GM18868 (cell line): ENCODE data around the gene ULK1.
"Not testable (repeated sequence)": the region's sequence is repeated elsewhere in the genome, so short reads cannot be mapped to it uniquely, and the experiment has no call there.

Experiments used
- ATAC-seq: cut with Tn5 transposase; IDR thresholded peaks from one replicate; pipeline ENCODE4 v1.9.1; 2021; ENCODE audit warnings: mild to moderate bottlenecking, moderate library complexity; ENCODE audit not compliant: unreplicated experiment

ULK1 gene

DNA sequence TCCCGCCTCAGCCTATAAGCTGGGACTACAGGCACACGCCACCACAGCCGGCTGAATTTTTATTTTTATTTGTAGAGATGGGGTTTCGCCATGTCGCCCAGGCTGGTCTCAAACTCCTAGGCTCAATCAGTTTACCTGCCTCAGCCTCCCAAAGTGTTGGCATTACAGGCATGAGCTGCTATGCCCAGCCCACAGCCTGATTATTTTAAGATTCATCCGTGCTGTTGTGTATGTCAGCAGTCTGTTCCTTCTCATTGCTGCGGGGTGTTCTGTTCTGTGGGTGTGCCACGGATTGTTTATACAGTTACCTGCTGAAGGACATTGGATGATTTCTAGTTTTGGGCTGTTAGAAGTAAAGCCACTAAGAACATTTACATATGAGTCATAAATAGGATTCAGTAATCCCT lies 45.7 kb downstream of the ULK1 start:
- no peak for ATAC-seq

DNA sequence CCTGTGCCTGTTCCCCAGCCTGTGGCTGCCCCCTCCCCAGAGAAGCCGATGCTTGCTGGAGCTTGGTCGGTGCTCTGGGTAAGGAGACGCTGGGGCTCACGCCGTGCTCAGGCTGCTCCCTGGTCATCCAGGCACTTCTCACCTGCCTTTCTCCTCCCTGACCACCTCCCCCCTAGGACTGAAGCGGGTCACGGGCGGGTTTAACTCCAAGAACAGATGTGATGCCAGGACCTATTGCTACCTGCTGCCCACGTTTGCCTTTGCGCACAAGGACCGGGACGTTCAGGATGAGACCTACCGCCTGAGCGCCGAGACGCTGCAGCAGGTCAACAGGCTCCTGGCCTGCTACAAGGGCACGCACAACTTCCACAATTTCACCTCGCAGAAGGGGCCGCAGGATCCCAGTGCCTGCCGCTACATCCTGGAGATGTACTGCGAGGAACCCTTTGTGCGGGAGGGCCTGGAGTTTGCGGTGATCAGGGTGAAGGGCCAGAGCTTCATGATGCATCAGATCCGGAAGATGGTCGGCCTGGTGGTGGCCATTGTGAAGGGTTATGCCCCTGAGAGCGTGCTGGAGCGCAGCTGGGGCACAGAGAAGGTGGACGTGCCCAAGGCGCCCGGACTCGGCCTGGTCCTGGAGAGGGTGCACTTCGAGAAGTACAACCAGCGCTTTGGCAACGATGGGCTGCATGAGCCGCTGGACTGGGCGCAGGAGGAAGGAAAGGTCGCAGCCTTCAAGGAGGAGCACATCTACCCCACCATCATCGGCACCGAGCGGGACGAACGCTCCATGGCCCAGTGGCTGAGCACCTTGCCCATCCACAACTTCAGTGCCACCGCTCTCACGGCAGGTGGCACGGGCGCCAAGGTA lies 46.9 kb downstream of the ULK1 start:
- no peak for ATAC-seq

DNA sequence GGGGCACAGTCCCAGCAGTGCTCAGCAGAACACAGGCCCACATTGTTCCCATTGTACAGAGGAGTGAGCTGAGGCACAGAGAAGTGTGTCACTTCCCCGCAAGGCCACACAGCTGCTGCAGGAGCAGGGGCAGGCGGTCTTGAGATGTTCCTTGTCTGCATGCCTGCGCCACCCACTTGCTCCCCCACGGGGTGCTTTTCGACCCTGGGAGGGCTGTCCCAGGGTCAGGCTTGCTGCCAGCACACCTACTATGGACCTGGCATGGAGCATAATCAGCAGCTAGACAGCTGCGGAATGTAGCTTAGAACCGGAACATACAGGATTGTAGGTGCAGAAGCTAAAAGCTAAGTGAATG lies 47.5 kb downstream of the ULK1 start:
- no peak for ATAC-seq

DNA sequence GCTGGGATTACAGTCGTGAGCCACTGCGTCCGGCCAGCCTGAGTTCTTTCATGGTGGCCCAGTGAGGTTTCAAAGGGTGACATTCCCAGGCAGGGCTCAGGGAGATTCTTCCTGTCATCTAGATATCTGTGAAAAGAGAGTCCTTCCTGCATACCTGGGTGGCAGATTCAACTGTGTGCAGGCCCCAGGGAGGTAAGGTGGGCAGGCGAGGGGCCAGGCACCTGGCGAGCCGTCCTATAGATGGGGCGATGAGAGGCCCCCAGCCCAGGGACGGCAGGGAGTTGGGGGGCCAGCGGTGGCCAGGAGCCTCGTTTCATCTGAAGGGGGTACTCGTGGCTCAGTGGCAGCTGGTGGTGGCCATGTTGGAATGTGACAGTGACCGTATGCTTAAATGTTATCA lies 48.2 kb downstream of the ULK1 start:
- ATAC-seq: no peak

DNA sequence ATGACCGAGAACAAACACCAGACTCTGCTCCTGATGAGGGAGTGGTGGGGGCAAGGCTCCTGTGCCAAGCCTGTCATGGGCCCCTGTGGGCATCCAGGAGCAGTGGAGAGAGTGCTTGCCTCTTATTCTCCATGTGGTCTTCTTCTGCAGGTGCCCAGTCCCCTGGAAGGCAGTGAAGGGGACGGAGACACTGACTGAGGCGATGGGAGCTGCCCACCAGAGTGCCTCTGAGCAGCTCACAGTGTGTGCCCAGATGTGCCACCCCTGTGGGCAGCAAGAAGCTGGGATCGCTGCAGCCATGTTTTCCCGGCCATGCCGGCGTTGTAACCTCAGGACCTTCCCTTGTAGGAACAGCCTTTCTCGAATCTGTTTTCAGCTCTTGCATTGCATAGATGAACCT lies 49.0 kb downstream of the ULK1 start:
- ATAC-seq: no peak

DNA sequence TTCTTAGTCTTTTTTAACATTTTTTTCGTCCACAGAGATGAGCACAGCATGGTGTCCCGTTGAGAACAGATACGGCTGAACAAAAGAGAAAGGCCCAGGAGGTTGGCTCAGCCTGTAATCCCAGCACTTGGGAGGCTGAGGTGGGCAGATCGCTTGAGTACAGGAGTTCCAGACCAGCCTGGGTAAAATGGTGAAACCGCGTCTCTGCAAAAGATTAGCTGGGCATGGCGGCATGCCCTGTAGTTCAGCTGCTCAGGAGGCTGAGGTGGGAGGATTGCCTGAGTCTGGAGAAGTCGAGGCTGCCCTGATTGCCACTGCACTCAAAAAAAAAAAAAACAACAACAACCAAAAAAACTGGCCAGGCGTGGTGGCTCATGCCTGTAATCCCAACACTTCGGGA lies 49.5 kb downstream of the ULK1 start:
- ATAC-seq: no peak

DNA sequence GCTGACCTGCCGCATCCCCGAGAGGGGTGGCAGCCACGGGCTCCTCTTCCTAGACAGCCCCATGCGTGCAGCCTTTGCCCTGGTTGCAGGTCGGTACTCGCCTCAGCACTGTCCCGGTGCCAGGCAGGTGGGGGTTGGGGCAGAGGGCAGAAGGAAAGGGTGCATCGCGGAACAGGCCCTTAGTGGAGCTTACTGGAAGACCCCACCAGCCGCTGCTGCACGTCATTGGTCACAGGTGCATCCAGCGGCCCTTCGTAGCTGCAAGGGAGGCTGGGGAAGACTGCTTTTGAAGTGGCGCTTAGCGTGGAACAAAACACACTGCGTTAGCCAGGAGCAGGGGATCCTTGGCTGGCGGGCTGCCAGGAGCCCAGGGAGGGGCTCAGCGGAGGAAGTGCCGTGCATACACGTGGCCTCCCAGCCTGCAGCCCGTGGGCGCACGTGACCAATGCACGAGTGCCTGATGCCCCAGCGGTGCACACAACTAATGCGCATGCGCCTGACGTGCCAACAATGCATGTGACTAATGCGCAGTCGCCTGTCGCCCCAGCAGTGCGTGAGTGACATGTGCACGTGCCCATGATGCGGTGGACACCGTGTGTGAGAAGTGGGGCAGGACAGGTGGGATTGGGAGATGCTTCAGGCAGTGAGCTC lies 50.3 kb downstream of the ULK1 start:
- no peak for ATAC-seq

DNA sequence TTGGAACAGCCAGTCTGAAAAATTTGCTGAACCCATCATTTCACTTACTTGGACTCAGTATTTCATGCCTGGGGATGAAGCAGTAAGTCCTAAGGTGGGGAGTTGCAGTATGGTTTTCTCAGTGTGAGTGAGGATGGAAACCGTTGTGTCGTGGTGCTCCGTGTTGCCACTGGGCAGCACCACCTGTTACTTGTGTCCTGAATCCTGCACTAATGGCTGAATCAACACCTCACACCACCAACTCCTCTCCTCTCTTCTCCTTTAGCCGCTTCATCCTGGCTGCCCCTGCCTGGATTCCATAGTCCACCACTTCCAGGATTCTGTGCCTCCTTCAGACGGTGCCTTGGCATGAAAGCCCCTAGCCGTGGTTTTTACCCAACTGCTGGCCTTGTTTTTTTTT lies 52.3 kb downstream of the ULK1 start:
- no peak for ATAC-seq

GRCh38 chr12:131947482-131948027 lies 53.1 kb downstream of the ULK1 start:
- no peak for ATAC-seq

- ATAC-seq: no peak
Observed at GRCh38 chr12:131948166-131948712, 53.8 kb downstream of the ULK1 start.

DNA sequence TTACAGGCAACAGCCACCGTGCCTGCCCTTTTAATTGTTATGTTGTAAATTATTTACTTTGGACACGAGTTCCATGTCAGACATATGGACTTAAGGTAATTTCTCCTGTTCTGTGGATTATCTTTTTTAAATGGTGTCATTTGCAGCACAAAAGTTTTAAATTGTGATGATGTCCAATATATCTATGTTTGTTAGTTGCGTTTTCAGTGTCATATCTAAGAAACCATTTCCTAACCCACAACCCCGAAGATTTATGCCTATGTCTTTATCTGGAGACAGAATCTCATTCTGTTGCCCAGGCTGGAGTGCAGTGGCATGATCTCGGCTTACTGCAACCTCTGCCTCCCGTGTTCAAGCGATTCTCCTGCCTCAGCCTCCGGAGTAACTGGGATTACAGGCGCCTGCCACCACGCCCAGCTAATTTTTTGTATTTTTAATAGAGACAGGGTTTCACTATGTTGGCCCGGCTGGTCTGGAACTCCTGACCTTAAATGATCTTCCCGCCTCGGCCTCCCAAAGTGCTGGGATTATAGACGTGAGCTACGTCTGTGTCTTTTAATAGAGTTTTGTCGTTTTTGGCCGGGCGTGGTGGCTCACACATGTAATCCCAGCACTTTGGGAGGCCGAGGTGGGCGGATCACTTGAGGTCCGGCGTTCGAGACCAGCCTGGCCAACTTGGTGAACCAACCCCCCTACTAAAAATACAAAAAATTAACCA lies 54.5 kb downstream of the ULK1 start:
- ATAC-seq: not testable (repeated sequence)

- ATAC-seq: peak; percentile 90
Observed at GRCh38 chr12:131949431-131950181, 55.2 kb downstream of the ULK1 start, which contains the start of gene EP400. TSS of gene EP400 (plus strand) at chr12:131949942. CDS start at chr12:131960620, 10,678 bp downstream.

DNA sequence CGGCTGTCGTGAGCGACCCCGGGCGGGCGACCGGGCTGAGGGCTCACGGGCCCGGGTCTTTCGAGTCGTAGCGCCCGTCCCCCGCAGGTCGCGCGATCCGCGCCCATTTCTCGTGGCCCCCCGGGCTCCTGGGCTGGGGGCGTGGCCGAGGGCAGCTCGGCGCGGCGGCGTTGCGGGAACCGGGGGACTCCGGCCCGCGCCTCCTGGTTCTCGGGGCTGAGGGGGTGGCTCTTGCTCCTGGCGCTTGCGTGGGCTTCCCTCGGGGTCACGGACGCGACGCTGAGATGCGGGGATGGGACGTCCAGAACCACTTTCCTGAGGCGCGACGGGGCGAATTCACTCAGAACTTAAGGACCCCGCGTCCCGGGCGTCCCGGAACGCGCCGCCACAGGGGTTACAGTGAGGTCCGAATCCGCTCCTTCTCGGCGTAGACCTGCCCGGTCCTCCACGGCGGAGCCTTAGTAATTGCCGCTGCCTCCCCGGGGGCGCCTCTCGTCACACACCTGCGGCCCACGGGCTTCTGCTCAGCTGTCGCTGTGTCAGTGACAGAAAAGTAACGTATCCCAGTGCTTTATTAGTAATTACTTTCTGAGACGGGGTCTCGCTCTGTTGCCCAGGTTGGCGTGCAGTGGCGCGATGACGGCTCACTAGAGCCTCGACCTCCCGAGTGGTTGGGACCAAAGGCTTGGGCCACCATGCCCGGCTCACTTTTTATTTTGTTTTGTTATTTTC lies 55.9 kb downstream of the ULK1 start:
- peak; percentile 23 for ATAC-seq

DNA sequence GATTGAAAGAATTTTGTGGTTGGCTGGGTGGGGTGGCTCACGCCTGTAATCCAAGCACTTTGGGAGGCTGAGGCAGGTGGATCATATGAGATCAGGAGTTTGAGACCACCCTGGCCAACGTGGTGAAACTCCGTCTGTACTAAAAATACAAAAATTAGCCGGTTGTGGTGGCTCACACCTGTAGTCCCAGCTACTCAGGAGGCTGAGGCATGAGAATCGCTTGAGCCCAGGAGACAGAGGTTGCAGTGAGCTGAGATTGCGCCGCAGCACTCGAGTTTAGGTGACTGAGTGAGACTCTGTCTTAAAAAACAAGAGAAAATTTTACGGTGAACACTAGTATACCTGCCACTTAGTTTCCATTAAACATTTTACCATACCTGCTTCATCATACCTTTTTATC lies 59.4 kb downstream of the ULK1 start:
- ATAC-seq: not testable (repeated sequence)

DNA sequence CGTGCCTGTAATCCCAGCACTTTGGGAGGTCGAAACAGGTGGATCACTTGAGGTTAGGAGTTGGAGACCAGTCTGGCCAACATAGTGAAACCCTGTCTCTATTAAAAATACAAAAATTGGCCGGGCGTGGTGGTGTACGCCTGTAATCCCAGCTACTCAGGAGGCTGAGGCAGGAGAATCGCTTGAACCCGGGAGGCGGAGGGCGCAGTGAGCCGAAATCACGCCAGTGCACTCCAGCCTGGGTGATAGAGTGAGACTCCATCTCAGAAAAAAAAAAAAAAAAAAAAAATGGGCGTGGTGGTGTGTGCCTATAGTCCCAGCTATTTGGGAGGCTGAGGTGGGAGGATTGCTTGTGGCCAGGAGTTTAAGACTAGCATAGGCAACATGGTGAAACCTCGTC lies 60.0 kb downstream of the ULK1 start:
- ATAC-seq: not testable (repeated sequence)

DNA sequence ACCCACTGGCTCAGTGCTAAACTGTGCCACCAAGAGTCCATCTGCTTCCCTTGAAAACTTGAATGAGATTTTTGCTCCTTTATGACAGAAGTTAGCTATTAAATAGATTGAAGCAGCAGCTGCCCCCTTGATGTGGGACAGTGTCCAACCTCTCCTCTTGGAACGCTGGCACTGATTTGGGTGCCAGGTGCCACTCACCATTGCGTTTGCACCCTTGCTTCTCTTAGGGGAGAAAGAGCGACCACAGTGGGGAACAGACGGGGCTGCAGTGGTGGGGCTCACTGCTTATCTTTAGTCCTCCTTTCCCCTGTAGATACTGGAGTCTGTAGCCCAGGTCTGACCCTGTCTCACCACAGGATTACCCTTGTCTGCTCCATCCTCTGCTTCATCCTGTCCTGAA lies 64.7 kb downstream of the ULK1 start:
- ATAC-seq: no peak

DNA sequence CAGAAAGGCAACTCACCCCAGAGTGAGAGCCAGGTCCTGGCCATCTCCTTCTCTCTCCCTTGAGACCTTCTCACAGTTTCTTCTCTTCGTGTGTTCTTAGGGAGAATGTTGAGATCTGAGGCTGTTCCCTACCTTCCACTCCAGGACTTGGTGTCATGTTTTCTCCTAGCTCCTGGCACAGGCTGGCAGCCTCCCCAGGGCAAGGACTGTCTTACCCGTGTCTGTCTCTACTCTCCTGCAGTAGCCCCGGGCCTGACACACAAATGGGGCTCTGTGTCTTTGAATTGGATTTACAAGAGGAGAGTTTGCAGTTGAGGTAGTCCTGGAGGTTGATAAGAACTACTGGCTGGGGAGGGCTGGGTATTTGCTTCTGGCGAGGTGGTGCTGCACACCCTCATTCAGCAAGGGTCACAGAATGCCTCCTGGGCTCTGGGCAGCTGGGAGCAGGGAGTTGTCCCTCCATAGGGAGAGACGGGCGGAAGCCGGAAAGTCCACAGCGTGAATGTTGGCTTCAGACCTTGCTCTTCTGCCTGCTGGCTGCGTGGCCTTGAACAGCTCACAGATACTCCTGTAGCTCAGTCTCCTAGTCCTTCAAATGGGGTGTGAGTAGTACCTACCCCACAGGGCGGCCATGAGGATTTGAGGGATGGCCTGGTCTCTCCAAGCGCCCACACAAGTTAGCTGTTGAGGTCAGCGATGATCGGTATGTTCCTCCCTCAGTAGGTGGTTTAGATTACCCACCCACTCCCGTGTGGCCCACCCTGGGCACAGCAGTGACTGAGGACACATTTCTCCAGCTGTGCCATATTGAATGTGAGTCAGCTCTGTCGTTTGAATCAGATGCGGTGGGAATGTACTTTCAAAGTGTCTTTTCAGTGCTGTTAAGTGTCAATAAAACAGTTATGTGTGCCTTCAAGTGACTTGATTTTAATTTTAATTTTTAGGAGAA lies 65.5 kb downstream of the ULK1 start:
- ATAC-seq: no peak

DNA sequence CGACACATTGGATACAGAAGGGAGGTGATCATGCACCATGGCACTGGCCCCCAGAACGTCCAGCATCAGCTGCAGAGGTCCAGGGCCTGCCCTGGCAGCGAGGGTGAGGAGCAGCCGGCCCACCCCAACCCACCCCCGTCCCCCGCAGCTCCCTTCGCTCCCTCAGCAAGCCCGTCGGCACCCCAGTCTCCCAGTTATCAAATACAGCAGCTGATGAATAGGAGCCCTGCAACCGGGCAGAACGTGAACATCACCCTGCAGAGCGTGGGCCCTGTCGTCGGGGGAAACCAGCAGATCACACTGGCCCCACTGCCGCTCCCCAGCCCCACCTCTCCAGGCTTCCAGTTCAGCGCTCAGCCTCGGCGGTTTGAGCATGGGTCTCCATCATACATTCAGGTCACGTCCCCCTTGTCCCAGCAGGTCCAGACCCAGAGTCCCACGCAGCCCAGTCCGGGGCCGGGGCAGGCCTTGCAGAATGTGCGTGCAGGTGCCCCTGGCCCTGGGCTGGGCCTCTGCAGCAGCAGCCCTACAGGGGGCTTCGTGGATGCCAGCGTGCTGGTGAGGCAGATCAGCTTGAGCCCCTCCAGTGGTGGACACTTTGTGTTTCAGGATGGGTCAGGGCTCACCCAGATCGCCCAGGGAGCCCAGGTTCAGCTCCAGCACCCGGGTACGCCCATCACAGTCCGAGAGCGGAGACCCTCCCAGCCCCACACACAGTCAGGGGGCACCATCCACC lies 66.3 kb downstream of the ULK1 start:
- ATAC-seq: not testable (repeated sequence)
